DMS53 (cell line): Measurements from ENCODE around the gene SPG7.
A peak's percentile ranks its signal among the peaks of the same experiment; 100 is the strongest.

Source experiments
- DNase-seq: peaks from one replicate; lab custom pipeline; 2025; lab: John Stamatoyannopoulos, UW

The SPG7 gene

DNA sequence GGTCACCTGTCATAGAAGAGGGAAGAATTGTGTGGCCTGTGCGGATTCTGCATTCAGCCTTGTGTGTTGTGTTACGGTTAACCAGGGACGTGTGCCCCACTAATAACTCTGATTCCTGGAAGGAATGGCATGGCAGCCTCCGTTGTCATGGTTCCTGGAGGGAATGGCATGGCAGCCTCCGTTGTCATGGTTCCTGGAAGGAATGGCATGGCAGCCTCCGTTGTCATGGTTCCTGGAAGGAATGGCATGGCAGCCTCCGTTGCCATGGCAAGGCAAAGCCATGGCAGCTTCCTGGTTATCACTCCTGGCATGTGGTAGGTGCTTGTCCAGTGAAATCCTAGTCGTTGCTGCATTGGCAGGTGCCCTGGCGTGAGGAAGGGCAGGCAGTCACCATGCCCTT lies 8.9 kb downstream of the SPG7 start:
- DNase-seq = peak; percentile 14

DNA sequence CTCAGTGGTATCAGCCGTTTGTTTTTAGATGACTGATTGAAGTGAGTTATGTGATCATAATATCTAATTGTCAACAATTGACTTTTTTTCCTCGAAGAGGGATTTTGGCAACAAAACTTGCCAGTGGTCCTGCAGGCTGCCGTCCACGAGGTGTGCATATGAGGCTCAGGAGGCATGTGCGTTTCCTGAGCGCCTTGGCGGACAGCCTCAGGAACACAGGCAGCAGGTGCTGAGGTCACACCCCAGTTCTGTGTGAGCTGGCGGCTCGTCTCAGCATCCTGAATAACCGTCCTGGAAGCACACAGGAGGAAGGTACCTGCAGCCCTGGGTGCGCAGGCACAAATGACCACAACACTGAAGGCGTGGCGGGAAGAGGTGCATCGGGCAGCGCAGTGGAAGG lies 11.7 kb downstream of the SPG7 start:
- no peak for DNase-seq

DNA sequence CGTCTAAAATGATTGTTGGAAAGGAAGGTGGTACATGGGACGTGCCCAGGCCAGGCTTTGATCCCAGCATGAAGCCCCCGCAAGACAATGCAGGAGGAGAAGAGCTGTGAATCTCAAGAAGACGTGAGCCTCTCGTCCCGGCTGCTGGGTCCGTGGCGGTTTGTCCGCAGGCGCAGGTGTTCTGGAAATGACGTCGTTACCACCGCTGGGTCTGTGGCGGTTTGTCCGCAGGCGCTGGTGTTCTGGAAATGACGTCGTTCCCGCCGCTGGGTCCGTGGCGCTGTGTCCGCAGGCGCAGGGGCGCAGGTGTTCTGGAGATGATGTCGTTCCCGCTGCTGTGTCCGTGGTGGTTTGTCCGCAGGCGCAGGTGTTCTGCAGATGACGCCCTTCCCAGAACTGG lies 14.1 kb downstream of the SPG7 start:
- DNase-seq = no peak

DNA sequence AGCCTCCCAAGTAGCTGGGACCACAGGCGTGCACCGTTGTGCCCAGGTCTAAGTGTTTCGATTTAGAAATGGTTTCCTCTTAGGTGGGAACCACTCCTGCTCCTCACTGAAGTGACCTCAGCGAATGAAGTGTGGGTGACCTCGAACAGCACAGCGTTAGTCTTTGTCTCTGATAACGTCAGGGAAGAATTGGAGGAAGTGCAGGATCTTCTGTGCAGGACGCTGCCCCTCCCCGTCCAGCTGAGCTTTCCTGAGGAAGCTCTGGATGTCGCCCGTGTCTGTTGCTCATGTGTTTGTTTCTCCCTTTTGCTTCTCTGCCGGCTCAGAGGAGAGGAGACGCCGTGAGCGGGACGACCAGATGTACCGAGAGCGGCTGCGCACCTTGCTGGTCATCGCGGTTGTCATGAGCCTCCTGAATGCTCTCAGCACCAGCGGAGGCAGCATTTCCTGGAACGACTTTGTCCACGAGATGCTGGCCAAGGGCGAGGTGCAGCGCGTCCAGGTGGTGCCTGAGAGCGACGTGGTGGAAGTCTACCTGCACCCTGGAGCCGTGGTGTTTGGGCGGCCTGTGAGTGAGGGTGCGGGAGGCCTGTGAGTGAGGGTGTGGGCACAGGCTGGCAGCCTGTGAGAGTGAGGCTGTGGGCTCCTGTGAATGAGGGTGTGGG lies 15.6 kb downstream of the SPG7 start:
- no peak for DNase-seq

DNA sequence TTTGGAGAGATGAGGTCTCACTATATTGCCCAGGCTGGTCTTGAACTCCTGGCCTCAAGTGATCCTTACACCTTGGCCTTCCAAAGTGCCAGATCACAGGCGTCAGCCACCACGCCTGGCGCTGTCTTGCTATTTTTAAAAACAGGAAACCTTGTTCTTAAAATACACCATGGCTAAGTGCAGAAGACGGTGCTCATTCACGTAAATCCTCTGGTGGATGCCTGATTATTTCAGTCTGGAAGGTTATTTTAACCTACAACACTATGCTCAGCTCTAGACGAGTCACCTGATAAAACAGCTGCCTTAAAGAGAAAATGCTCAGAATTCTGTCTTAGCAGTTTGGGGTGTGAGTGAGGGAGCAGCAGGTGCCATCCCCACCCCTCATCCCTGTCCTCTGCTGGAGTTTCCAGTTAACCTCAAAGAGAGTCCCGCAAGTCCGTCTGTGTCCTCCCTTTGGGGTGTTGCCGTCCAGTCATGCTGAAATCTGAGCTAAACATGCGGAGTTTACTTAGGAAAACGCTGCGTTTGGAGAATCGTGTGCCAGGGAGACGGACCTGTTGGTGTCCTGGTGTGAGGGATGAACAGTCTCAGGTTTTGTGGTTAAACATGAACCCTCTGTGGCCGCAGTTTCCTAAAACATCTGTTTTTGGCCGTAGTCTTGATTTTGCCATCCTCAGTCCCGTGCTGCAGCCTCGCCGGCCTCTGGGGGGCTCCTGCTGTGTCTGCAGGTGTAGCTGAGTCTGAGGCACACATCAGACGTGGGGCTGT lies 17.1 kb downstream of the SPG7 start:
- DNase-seq = no peak

DNA sequence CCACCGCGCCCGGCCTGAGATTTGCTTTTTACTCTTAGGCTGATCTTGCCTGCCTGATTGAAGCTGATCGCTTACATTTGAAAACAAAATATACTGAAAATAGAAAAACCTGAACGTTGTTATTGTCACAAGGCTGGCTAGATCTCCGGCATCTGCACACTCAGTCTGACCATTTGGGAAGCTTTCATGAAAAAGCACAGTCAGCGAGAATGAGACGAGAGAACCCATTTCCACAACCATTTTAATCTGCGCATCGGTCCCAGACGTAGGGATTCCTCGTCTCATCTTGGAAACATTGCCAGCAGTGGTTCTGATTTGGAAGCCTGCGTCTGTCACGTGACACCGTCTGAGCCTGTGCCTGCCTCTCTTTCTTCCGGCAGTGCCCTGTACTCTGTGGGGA lies 20.9 kb downstream of the SPG7 start:
- DNase-seq = no peak

DNA sequence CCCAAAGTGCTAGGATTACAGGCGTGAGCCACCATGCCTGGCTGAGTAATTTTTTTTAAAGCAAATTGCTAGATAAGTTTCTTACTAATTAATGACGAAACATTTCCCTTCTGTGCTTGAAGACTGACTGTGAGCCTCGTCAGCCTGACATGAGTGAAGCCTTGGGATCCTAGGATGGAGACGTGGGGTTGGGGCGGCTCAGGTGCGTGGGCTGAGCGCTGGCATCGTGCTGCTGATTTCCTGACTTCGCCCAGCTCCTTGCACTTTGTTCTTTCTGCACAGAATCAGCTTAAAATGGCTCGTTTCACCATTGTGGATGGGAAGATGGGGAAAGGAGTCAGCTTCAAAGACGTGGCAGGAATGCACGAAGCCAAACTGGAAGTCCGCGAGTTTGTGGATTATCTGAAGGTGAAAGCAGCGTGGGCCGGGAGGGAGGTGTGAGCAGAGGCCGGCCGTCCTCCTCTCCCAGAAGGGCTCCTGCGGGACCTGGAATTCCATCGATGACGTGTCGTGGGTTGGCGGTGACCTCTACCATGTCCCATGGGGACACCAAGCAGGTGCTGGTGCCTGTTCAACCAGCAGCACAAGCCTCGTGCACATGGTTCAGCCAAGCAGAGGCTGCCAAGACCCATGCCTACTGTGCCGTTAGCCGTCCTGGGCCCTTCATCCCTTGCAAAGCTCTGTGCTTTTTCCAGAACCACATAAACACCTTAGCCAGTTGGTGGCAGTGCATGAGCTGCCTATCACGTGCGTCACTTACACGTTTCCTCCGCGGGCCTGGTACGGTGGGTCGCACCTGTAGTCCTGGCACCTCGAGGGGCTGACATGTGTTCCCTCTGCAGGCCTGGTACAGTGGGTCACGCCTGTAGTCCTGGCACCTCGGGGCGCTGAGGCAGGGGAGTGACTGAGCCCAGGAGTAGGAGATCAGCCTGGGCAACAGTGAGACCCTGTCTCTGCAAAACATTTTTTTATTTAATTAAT lies 22.5 kb downstream of the SPG7 start:
- DNase-seq = no peak

DNA sequence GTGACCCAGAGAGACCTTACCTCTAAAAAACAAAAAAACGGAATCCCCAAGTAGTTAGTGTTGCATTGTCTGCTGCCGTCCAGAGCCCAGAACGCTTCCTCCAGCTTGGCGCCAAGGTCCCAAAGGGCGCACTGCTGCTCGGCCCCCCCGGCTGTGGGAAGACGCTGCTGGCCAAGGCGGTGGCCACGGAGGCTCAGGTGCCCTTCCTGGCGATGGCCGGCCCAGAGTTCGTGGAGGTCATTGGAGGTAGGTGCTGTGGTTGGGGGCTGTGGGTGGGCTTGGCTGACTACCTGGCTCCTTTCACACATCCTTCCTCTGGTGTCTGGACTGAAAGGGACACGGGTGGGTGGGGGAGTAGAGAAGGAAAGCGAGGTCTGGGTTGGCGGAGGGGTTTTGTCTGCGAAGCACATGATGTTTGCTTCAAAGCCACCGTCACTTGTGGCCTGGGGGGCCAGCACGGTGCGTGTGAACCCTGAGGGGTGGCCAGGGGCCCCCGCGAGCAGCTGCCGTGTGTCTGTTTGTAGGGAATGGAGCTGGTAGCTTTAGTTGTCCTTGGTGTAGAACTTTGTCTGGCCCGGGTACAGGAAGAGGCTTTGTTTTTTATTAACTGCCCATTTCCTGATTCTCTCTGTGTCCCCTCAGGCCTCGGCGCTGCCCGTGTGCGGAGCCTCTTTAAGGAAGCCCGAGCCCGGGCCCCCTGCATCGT lies 23.8 kb downstream of the SPG7 start:
- no peak for DNase-seq

DNA sequence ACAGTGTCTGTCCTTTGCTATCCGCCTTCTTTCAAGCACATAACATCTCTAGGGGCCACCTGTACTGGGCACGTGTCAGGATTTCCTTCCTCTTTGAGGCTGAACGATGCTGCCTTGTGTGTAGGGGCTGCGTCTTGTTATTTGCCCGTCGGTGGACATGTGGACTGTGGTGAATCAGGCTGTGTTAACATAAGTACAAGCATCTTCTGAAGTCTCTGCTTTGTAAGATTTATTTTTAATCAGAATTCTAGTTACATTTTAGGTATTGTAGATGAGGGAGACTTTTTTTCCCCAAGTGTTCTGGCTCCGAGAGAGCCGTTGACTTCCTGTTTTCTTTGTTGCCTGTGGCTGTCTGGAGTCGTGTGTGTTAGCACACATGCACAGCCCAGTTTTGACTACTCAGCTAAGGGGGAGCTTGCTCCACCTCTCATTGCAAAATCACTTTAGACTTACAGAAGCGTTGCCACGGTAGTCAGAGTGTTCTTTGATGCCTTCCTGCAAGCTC lies 26.1 kb downstream of the SPG7 start:
- DNase-seq = no peak

DNA sequence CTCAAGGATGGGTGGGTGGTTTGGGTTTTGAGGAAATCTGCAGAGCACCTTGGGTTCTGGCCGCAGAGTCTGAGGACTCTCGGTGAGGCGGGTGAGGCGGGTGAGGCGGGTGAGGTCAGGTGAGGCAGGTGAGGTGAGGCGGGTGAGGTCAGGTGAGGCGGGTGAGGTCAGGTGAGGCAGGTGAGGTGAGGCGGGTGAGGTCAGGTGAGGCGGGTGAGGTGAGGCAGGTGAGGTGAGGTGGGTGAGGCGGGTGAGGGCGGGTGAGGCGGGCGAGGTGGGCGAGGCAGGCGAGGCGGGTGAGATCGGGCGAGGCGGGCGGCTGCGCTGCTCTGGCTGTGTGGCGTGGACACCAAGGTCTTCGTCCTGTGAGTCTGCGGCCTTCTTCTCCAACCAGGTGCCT lies 28.2 kb downstream of the SPG7 start:
- DNase-seq = no peak

DNA sequence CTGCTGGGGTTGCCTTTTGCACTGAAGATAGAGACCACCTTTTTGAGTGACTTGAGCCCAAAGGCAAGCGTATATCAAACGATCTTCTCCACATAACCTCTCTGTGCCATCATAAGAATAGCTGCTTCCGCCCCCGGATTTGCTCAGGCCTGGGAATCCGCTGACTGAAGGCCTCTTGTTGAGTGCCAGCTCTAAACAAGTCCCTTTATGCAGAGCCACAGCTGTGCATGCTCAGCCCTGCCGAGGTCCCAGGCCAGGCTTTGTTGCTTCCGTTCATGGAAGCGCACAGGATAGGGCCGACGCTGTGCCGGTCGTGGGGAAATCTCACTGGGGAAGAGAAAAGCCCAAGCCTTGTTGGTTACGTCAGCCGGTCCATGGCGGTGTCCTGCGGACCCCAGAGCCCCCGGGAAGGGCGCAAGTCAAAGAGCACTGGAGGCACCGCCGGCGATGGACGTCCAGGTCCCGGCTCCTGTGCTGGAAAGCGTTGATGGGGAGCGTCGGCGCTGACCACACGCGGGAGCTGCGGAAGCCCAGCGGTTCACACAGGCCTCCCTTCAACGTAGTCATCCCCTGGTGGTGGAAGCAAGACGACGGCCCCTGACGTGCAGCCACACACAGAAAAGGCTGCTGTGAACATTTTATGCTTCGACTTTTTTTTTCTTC lies 28.8 kb downstream of the SPG7 start:
- no peak for DNase-seq

DNA sequence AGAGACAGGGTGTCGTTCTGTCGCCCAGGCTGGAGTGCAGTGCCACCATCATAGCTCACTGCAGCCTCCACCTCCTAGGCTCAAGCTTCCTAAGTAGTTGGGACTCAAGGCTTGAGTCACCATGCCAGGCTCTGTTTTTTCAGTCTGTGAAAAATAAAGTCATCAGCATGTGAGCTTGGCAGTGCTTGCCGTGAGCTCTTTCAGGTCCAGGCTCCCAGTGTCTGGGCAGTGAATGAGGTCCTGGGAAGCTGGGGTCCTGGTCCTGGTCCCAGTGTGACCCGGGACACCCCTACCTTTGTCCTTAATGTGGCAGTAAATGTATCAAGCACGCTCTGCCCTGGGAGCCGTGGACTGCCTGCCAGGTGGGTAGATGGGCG lies 29.3 kb downstream of the SPG7 start:
- no peak for DNase-seq

DNA sequence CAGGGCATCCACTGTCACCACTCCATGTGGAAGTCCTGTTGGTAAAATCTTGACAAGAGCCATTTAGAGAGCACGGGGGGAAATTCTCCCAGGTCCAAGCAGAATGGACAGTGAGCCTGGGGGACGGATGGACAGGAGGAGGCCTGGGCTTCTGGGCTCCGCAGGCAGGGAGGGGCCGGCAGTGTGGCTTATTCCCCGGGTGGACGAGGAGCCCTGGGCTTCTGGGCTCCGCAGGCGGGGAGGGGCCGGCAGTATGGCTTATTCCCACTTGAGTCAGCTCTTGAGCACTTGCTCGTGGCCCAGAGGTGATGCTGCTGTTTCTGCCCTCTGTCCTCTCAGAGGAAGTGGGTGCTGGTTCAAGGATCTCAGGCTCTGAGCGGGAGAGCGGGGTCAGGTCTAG lies 30.1 kb downstream of the SPG7 start:
- DNase-seq = no peak

DNA sequence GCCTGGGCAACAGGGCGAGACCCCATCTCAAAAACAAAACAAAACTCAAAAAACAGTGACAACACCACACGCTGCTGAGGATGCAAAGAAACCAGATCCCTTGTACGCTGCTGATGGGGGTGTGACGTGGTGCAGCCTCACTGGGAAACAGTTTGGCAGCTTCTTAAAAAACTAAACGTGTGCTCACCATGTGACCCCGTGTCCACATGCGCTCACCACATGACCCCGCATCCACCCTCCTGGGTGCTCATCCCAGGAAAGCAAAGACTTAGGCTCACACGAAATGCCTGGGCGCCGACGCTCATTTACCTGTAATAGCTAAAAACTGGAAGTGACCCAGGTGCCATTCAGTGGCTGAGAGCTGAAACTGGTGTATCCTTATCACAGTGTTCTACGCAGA lies 32.4 kb downstream of the SPG7 start:
- DNase-seq = no peak

DNA sequence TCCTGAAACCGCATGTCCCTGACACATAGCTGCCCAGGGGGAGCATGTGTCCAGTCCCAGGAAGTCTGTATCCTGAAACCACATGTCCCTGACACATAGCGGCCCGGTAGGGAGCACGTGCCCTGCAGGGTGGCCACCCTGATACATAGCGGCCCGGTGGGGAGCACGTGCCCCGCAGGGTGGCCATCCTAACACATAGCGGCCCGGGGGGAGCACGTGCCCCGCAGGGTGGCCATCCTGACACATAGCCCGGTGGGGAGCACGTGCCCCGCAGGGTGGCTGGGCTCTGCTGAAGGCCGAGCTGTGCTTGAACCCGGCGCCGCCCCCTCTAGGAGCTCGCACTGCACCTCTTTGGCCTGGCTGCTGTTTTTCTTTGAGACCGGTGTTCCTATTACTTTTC lies 33.6 kb downstream of the SPG7 start:
- DNase-seq = no peak

DNA sequence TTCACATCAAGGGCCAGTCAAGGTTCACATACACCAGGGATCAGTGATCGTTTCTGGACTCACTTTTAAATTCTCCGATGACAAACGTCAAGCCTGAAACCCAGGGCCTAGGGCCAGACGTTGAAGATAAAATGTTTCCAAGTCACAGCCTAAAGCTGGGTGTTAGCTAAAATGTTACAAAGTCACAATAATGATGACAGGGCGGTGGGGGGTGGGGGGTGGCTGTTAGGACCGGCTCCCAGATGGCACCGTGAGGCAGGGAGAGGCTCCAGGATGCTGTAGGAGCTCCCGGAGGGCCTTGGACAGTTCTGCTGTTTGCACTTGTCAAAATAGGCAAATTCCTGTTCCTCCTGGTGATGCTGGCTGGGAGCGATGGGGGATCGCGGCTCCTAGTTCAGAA lies 35.9 kb downstream of the SPG7 start:
- DNase-seq = no peak

DNA sequence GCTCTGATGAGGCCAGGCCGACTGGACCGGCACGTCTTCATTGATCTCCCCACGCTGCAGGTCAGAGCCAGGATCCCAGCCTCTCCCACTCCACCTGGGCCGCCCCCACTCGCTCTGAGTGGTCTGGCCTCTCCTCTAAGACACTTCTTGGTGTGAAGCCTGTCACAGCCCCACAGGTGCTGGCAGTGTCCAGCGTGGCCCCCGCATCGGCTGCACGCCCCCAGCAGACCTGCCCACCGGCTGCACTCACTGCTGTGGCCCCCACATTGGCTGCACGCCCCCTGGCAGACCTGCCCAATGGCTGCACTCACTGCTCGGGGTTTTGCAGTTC lies 36.5 kb downstream of the SPG7 start:
- no peak for DNase-seq

DNA sequence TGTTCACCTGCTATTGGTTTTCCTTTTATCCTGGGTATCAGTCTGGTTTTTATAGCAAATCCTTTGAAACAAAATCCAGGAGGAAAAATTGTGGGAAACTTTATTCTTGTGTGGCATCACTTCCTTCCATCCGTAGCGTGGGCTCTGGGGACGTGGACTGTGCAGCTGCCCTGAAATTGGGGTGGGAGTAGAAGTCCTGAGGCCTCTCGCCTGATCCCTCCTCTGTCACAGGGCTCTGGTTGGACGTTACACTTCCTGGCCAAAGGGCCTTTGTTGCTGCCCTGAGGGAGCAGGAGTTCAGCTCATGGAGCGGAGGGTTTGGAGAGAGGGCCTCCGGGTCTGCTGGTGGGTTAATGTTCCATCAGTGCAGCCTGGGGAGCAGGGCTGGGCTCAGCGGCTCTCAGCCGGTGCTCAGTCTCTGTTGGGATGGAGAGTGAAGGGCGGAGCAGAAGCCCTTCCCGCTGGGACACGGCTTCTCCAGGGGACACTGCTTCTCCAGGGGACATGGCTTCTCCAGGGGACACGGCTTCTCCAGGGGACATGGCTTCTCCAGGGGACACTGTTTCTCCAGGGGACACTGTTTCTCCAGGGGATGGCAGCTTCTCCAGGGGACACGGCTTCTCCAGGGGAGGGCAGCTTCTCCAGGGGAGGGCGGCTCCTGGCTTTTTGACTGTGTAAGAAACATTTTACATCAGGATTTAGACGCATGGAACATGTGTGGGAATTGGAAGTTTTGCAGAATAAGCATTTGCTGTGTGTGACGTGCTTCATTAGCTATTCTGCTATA lies 37.0 kb downstream of the SPG7 start:
- DNase-seq = peak; percentile 30

DNA sequence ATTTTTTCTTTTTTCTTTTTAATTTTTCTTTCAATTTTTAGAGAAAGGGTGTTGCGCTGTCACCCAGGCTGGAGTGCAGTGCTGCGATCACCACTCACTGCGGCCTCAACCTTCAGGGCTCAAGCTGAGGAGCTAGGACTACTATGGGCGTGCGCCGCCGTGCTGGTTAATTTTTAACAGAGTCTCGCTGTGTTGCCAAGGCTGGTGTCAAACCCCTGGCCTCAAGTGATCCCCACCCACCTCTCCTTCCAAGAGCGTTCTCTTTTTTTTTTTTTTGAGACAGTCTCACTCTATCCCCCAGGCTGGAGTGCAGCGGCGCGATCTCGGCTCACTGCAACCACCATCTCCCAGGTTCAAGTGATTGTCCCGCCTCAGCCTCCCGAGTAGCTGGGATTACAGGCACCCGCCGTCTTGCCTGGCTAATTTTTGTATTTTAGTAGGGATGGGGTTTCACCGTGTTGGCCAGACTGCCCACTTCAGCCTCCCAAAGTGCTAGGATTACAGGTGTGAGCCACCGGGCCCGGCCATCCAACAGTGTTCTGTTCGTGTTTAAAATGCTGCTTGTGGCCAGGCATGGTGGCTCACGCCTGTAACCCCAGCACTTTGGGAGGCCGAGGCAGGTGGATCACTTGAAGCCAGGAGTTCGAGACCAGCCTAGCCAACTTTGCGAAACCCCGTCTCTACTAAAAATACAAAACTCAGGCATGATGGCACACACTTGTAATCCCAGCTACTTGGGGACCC lies 37.8 kb downstream of the SPG7 start:
- peak; percentile 86 for DNase-seq

DNA sequence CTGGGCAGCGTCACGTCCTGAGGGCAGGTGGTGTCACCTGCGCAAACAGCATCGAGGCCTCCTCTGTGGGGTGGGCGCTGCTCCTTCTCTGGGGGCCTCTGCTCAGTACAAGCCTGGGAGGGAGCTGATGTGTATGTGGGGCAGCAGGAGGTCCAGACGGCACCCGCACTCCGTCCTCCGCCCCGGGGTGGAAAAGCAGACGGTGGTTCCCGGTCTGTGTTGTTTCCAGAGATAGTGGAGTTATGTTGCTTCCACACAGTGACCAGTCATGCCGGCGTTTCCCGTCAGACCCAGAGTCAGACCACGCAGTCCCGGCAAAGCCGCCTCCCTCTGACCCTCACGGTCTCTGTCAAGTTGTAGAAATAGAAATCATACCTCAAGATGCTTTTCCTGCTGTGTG lies 38.6 kb downstream of the SPG7 start:
- DNase-seq = no peak
